Cardiac fibroblast (primary cell): ENCODE data around the gene CDH22.
A peak's percentile ranks its signal among the peaks of the same experiment; 100 is the strongest.

ENCODE experiments used
- DNase-seq, 2 donors: peaks; one replicate each; pipeline versions ENCODE4 v3.0.0 to v3.0.0-alpha.2; 2010; ENCODE audit warnings: low read depth in 2 of 2
- H3K4me3 ChIP-seq, 2 donors: replicated peaks in 1 of 2; 1 replicate in 1 of 2; 2 replicates in 1 of 2; pipeline ENCODE4 v1.5.1; 2011; ENCODE audit warnings: low read depth in 2 of 2, low read length in 2 of 2, mild to moderate bottlenecking in 2 of 2, moderate library complexity in 1 of 2
- CTCF ChIP-seq: IDR thresholded peaks from one replicate; pipeline ENCODE4 v1.5.1; 2011; ENCODE audit warnings: low read depth, mild to moderate bottlenecking, low read length, inconsistent platforms

Gene CDH22

GRCh38 chr20:46353500-46354206 lies 45.4 kb upstream of the CDH22 start:
- no peak for TF ChIP-seq CTCF
- DNase-seq, result no peak
- no peak overlapping the region for H3K4me3 ChIP-seq

GRCh38 chr20:46352370-46352938 lies 44.2 kb upstream of the CDH22 start:
- no peak for TF ChIP-seq CTCF
- H3K4me3 ChIP-seq, result no peak overlapping the region
- DNase-seq, result no peak

GRCh38 chr20:46351357-46352058 lies 43.2 kb upstream of the CDH22 start:
- H3K4me3 ChIP-seq, result no peak overlapping the region
- no peak for TF ChIP-seq CTCF
- no peak for DNase-seq

GRCh38 chr20:46350986-46351267 lies 42.6 kb upstream of the CDH22 start:
- DNase-seq, result no peak
- no peak for TF ChIP-seq CTCF
- no peak overlapping the region for H3K4me3 ChIP-seq

GRCh38 chr20:46350201-46350985 lies 42.1 kb upstream of the CDH22 start:
- peak; percentile 87 to 88 for DNase-seq
- no peak overlapping the region for H3K4me3 ChIP-seq
- TF ChIP-seq CTCF, result no peak

- DNase-seq, result no peak
- no peak for TF ChIP-seq CTCF
- no peak overlapping the region for H3K4me3 ChIP-seq
Measured at GRCh38 chr20:46349742-46350056, 41.4 kb upstream of the CDH22 start.
